ENCODE results near the gene SNCG. TPM values are rescaled to one million over a fixed set of nuclear protein-coding genes. Genes with fewer than 3 reads are reported as not detected.

Gene SNCG
- total RNA-seq, 1 donor from 2014 or later = not detected

DNA sequence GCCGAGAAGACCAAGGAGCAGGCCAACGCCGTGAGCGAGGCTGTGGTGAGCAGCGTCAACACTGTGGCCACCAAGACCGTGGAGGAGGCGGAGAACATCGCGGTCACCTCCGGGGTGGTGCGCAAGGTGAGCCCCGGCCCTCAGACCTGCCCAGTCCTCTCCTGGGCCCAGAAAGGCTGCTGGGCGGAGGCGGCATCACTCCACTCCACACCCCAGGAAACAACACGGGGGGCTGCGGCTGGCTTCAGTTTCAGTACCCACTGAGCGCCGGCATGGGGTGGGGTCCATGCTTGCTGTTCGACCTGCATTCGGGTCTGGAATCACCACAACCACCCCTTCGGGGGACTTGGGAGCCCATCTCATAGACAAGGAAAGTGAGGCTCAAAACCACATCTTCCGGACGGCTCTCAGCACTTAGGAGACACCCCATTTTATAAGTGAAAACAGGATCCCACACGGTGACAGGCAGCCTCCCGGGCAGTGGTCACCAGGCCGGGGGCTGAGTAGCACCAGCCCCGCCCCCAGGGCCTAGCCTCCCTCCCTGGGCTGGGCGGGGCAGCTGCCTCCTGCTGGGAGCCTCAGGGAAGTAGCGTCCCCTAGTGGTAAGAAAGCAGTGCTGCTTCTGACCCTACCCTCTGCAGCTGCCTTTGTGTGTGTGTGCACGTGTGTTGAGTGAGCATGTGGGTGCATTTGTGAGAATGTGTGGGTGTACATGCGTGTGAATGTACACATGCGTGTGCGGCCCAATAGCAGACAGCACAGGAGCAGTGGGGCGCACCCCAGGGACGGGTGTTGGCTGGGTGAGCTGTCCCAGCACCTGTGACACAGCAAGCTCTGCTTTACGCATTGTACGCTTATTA is 1.8 kb downstream of the SNCG start:
- DNase-seq (ENCODE audit: low read depth) = peak; percentile 52

DNA sequence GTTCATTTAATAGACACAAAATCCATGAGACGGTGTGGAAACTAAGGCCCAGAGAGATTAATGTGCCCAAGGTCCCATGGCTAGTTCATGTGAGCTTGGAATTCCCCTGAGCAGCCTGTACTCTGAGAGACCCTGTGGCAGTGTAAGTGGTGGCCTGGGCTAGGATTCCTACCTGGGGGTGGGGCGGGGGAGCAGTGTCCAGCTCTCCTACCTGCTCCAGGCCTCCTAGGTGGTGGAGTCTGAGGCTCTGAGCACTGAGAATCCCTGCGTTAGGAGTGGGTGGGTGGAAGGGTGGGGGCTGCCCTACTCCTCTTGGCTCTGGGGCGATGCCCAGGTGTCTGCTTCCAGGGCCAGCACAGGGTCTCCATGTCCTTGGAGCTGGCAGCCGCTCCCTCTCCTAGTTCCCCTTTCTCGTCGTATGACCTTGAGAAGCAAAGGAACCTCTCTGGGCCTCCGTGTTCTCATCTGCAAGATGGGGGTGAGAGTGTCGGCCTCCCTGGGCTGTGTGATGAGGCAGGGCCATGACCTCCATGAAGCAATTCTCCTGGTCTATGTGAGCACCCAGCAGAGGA is 2.5 kb downstream of the SNCG start:
- DNase-seq (ENCODE audit: low read depth) = no peak

DNA sequence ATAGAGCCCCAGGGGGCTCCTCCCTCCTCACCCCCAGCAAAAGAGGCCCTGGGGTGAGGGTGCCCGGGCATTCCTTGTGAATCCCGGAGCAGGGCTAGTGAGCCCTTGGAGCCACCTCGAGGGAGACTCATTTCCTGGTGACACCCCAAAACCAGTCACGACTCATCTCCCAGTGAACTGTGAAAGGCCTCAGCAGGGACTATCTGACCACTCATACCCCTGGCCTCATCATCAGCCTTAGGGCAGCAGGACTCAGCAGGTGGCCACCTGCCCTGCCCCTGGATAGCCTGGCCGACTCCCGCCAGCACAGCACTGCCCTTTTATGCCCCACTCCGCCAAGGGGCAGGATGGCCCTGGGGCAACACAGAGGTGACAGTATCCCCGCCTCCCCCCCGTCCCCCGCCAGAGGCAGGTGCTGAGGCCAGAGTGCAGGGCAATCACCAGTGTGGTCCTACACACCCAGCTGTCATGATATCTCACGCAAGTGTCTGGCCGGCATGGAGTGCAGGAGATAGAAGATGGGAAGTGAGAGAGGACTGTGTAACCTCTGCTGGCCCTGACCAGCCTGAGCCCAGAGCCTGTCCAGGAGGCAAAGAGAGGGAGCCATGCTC is 3.2 kb downstream of the SNCG start:
- DNase-seq (ENCODE audit: low read depth) = peak; percentile 54

DNA sequence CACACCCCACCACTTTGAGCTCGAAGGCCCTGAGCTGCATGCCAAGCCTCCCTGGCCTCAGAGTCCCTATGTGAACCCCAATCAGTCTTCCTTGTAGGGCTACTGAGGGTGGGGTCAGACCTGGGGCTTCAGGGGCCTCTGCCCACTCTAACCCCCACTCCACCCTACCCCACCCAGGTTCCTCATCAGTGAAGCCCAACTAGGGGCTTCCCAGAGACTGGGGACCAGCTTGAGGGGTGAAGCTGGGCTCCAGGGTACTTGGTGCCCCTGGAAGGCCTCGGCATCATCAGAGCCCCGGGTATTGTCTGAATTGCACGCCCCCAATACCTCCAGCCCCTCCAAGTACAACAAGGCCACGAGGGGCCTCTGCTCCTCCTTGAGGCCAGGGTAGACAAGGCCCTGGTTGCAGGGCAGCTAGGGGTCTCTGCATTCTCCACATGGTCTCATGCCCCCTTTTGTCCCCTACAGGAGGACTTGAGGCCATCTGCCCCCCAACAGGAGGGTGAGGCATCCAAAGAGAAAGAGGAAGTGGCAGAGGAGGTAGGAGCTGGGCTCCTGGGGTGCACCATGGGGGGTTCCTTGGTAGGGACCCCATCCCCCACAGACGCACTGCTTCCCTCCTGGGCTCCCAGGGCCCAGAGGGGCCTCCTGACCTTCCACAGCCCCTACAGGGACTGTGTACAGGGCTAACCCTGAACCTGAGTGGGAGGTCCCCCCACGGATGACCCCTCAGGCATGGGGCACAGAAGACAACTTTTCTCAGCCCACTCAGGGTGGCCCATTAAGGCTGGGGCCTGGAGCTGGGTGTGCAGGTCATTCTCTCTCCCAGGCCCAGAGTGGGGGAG is 4.0 kb downstream of the SNCG start:
- DNase-seq (ENCODE audit: low read depth) = no peak

DNA sequence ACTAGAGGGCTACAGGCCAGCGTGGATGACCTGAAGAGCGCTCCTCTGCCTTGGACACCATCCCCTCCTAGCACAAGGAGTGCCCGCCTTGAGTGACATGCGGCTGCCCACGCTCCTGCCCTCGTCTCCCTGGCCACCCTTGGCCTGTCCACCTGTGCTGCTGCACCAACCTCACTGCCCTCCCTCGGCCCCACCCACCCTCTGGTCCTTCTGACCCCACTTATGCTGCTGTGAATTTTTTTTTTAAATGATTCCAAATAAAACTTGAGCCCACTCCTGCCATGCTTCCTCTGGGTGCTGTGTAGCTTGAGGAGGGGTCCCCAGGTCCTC is 4.5 kb downstream of the SNCG start:
- DNase-seq (ENCODE audit: low read depth) = no peak

DNA sequence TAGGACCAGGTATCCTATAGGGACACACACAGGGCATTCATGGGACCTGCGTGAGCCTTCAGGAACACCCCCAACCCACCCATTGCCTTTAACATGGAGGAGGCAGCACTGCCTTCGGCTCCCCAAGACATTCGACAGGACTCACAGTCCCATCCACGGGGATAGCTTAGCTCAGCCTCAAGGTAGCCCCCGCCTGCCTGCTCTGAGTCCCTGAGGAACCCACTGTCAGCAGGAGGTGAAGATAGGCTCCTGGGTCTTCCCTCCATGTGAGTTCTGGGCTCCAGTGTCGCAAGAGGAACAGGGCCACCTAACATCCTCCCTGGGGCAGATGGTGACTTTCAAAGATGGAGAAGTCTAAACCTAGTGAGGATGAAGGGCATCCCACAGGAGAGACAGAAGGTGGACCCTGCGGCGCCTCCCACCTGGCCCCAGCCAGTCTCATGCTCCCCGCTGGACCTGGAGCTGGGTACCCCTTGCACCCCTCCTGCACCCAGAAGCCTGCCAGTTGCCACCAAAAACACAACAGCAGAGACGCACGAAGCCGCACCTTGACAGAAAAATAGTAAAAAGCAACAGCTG is 5.0 kb downstream of the SNCG start:
- DNase-seq (ENCODE audit: low read depth) = no peak

DNA sequence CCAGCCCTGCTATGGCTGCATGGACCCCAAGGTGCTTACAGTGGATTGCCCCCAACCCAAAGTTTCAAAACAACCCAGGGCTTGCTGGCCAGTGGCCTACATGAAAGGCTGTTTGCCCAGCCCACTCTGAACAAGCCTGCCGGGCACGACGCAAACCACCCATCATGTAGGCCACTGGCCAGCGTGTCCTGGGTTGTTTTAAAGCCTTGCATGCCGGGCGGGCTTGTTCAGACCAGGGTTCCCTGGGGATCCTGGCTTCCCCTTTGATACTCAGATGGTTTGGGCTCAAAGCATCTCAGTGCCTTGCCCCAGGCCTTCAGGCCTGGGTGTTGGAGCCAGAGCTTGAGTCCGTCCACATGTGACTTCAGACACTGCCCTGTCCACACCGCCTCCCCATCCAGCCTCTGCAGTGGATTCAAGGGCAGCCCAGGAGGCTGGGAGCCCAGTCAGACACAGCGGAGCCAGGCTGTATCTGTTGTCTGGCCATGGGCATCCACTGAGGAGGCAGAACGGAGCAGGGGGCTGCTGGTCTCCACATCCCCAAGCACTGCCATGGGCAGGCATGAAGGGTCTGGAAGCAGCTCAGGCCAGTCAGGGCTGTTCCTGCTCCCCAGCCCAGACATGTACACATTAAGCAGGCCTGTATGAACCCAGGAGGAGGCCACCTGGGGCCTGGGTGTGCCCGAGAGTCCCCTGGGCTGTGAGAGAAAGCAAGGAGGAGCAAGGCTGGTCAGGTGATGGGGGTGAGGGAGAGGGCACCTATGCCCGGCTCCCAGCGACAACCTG is 5.9 kb downstream of the SNCG start:
- no peak for DNase-seq (ENCODE audit: low read depth)

DNA sequence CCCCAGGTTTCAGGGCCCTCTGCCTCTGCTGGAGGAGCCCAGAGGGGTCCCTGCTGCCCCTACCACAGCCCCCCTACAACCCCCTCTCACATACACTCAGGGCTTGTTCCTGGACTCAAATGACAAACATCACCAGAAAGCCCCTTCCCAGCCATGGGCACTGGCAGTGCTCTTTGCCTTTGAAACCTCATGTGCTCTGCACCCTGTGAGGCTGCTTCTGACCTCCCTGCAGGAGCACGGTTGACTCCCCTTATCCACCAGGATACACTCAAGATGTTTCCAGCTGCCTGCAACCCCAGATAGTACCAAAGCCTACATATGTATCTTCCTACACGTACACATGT is 6.4 kb downstream of the SNCG start:
- no peak for DNase-seq (ENCODE audit: low read depth)

DNA sequence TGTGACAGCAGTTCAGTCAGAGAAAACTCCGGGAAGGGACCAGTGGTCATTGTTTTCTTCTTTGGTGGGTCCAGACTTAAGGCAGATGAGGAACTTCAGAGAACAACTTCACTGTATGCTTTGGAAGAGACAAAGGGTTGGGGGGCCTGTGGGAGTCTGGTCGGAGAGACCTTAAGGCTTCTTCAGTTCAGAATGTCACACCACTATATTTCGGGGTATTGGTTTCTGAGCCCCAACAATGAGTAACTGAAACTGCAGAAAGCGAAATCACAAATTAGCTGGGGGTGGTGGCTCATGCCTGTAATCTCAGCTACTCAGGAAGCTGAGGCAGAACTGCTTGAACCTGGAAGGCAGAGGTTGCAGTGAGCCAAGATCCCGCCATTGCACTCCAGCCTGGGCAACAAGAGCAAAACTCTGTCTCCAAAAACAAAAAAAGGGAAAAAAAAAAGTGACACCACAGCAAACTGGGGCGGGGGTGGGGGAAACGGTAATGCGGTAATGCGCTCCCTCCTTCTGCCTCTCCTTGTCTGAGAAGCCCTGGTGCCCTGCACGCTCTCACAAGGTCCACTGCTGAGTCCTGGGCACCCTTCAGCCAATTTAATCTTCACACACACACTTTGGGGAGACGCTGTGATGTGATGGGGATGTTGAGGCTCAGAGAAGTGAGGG is 7.7 kb downstream of the SNCG start:
- no peak for DNase-seq (ENCODE audit: low read depth)

DNA sequence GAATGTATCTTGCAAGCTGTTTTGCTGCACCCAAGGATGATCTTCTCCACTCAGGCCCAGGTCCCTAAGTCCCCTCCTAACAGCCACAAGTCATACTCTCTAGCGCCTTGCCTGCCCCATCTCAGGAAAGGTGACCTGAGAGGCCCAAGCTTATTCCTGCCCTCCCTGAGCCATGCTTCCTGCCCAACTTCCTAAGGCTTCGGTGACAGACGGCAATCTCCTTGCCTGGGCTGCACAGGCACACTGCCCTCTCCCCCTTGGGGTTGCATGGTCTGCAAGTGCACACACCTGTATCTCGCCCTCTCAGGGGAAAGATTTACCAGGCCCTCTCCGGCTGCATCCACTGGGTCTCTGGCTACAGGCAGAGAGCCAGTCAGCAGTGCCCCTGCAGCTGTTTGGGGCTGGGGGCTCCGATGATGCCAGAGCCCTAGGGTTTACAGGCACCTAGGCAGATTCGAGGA is 9.1 kb downstream of the SNCG start:
- DNase-seq (ENCODE audit: low read depth) = no peak

DNA sequence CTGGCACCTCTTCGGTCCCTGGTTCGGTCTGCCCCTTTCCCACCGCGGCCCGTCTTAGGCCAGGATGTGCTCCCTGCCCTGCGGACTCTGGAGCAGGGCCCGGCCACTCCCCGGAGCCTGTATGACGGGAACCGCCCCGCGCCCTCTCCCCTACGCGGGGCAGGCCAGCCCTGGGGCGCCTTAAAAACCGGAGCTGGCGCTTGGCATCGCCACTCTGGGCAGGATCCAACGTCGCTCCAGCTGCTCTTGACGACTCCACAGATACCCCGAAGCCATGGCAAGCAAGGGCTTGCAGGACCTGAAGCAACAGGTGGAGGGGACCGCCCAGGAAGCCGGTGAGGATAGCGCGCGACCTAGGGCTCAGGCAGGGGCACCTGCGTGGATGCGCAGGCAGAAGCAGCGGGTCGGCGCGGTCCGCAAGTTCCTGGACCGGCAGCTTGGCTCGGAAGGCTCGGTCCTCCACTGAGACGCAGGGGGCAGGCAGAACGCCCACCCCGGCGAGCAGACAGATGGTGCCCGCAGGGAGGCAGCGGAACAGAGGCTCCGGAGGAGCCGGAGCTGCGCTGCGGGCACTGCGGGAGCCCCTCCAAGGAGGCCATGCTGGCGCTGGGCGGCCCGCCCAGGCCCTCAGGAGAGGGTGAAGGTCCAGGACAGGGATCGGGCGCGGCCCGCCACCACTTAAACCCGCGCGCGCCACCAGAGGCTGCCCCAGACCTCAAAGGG is 10.0 kb downstream of the SNCG start, which contains the start of gene ADIRF:
TSS of gene ADIRF (plus strand) at position 212 of the 723 bp plus-strand sequence. CDS start at position 275, 63 bp downstream.
- DNase-seq (ENCODE audit: low read depth) = no peak

DNA sequence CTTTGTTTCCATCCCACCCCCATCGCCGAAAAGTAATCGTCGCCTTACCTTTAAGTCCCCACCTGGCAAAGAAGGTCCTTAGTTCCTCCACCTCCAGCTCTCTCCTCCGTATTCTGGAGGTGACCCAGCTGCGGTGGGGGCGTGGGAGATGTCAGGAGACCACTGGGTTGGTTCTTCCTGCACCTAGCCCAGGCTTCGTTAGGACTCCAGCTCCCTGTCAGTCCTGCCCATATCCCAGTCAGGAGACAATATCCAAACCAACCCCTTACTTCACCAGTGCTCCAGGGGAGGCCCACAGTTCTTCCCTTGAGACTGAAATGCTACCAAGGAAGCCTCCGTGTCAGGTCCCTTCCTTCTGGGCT is 10.6 kb downstream of the SNCG start:
- no peak for DNase-seq (ENCODE audit: low read depth)

DNA sequence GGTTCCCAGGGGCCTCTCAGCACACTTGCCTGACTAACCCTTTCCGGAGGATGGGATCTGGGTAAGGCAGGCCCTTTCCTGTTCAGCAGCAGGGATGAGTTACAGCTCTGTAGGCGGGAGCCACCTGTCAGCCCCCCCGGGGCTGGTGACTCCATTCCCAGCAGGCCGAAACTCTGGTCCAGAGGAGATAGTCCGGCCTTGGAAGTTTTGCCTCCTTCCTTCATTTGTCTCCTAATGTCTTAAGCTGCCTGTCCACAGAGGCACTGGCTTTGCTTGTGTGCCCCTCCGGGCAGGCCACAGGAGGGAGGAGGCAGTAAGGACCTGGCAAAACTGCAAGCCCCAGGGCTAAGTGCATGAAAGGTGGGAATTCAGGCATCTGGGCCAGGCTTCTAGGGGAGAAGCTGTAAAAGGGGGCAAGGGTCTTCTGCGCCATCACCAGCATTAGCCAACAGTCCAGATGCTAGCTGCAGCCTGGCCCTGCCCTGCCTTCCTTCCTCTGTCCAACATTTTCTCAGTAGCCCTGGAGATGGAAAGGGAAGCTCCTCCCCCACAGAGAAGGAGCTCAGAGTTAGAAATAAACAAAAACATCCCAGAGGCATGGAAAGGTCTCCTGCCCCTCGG is 11.1 kb downstream of the SNCG start:
- DNase-seq (ENCODE audit: low read depth) = peak; percentile 57

DNA sequence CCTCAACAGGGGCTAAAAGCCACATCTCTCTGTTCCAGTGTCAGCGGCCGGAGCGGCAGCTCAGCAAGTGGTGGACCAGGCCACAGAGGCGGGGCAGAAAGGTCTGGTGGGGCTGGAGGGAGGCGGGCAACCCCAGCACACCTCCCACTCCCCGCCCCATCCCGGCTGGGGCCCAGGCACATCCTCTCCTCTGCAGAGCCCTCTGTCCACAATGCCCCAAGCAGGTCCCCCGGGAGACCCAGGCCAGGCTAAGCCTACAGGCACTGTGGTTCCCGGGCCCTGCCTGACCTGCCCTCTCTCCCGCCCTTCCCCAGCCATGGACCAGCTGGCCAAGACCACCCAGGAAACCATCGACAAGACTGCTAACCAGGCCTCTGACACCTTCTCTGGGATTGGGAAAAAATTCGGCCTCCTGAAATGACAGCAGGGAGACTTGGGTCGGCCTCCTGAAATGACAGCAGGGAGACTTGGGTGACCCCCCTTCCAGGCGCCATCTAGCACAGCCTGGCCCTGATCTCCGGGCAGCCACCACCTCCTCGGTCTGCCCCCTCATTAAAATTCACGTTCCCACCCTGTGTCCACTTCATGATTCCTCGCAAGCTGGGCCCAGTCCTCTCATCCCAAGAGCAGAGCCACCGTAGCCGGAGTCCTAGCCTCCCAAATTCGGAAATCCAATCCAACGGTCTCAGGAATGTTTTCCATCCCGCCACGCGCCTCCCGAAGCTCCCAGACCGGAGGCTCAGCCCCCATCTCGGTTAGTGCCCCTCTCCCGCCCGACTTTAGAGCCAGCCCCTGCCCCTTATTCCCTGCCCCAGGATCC is 12.0 kb downstream of the SNCG start:
- peak; percentile 49 for DNase-seq (ENCODE audit: low read depth)

DNA sequence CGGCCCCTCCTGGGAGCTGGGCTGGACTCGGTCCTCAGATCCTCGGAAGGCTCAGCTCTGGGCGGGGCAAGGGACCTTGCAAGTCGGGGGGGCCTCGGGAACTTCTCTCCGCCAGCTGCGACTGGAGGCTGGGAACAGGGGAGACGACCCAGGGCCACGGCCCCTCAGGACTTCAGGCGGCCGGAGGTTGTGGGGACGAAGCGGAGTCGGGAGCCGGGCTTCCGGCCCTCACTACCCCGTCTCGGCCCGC is 12.5 kb downstream of the SNCG start:
- no peak for DNase-seq (ENCODE audit: low read depth)

DNA sequence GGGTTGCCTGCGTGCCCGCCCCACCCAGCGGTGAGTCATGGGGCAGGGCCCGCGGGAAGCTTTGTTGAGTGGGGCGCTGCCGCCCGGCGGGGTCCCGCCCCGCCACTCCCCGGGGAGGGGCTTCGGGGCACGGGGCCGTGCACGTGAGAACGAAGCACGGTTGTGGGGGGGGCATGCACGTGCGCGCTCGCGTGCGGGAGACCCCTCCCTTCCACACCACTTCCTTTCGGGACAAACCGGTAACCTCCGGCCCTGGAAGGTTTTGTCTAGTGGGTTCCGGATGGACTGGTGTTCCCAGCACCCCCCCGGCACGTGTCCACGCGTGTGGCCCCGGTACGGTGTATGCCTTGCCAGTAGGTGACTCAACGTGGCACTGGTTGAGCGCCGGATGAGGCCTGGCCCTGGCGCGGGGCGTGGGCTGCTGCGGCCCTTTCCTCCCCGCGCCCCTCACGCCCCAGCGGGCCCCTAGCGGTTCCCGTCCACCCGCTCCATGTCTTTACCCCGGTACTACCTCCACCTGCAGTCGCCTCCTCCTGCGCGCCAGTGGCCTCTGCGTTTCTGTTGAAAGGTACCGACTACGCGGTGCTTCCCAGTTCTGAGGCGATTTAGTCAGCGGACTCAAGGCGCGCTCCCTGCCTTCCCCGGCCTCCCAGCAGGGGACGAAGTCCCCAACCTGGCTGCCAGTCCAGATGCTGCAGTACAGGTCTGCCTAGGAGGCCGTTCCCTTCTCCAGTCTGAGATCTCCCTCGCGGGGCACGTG is 13.0 kb downstream of the SNCG start:
- peak; percentile 88 for DNase-seq (ENCODE audit: low read depth)

DNA sequence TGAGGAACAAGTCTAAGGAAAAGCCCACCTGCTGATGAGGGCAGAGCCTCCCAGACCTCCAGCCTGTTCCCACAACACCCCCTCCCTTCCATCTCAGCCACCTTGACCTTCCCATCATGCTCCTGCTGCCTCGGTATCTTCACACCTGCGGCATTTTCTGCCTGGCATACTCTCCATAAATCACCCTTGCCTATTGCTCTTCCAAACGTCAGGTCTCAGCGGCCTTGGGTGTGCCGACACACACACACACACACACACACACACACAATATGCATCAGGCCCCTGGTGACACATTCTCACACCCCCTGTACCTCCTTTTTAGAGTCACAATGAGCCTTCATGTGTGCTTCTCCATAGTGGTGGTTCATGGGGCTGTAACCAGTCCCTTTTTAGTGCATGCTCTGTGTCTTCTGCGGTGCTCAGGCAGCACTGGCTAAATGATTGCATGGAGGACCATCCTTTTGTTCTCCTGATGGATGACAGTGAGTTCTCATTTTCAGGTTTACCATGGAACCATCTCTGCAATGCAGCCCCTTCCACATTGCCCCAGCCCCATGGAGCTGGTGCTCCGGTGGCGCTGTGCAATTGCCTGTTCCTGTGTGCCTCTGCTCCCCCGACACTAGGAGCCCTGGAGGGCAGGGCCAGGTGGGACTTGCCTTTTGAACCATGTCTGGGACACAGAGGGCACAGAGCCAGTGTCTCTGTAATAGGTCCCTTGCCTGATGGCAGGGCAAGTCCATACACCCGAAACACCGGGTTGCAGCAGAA is 14.4 kb downstream of the SNCG start:
- no peak for DNase-seq (ENCODE audit: low read depth)

Data from myocyte (in vitro differentiated cells).